Nephron progenitor cell (in vitro differentiated cells): ENCODE measurements around the gene DTNB.

Experiments
- DNase-seq: peaks from one replicate; pipeline ENCODE4 v3.0.0; 2021
- H3K27ac Mint-ChIP-seq: 2 replicates; pipeline ENCODE4 v1.8.0; 2021; ENCODE audit warnings: mild to moderate bottlenecking, moderate library complexity, mixed read lengths
- H3K27me3 Mint-ChIP-seq: 2 replicates; pipeline ENCODE4 v1.8.0; 2021; ENCODE audit warnings: mild to moderate bottlenecking, low read depth, mixed read lengths; ENCODE audit not compliant: poor library complexity
- H3K36me3 Mint-ChIP-seq: 2 replicates; pipeline ENCODE4 v1.8.0; 2021; ENCODE audit warnings: low read depth, mixed read lengths
- H3K4me1 Mint-ChIP-seq: 2 replicates; pipeline ENCODE4 v1.8.0; 2021; ENCODE audit warnings: mixed read lengths
- H3K4me3 Mint-ChIP-seq: 2 replicates; pipeline ENCODE4 v1.8.0; 2021; ENCODE audit warnings: mild to moderate bottlenecking, moderate library complexity, mixed read lengths
- H3K9me3 Mint-ChIP-seq: 2 replicates; pipeline ENCODE4 v1.8.0; 2021; ENCODE audit warnings: mild to moderate bottlenecking, moderate library complexity, mixed read lengths
- TF ChIP-seq, protein P1 (sequence below): fragments of 200-600 bp; sonication (generic); IDR thresholded peaks from 2 replicates; pipeline ENCODE4 v1.5.0; 2021; ENCODE audit warnings: antibody characterized with exemption

DTNB gene

DNA sequence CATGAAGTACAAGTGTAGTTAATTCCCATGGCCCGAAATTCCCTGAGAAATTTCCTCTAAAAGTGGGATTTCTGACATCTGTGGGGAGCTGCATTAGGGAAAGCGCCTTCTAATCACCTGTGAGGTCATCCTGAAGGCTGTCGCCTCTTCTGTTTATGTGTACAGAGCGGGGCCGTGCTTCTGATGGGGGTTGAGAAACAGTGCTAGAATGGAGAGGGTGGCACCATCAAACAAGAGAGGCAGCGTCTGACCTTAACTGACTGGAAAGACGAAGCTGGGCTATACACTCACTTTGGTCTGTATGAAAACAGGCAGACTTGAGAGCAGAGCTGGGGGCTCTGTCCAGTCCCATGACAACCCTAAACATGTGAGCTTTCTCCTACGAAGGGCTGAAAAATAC lies 287.5 kb downstream of the DTNB start:
- peaks cover 7% of the 10 kb centered on the region for H3K27me3 Mint-ChIP-seq
- H3K27ac Mint-ChIP-seq, result peak overlapping the region; percentile 62
- no peak for DNase-seq
- H3K36me3 Mint-ChIP-seq, result peaks cover 48% of the 10 kb centered on the region
- H3K9me3 Mint-ChIP-seq, result no peaks in the 10 kb centered on the region
- TF ChIP-seq, protein P1, sequence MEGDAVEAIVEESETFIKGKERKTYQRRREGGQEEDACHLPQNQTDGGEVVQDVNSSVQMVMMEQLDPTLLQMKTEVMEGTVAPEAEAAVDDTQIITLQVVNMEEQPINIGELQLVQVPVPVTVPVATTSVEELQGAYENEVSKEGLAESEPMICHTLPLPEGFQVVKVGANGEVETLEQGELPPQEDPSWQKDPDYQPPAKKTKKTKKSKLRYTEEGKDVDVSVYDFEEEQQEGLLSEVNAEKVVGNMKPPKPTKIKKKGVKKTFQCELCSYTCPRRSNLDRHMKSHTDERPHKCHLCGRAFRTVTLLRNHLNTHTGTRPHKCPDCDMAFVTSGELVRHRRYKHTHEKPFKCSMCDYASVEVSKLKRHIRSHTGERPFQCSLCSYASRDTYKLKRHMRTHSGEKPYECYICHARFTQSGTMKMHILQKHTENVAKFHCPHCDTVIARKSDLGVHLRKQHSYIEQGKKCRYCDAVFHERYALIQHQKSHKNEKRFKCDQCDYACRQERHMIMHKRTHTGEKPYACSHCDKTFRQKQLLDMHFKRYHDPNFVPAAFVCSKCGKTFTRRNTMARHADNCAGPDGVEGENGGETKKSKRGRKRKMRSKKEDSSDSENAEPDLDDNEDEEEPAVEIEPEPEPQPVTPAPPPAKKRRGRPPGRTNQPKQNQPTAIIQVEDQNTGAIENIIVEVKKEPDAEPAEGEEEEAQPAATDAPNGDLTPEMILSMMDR, result no peak
- H3K4me1 Mint-ChIP-seq, result peaks cover 49% of the 10 kb centered on the region
- H3K4me3 Mint-ChIP-seq, result no peak overlapping the region

DNA sequence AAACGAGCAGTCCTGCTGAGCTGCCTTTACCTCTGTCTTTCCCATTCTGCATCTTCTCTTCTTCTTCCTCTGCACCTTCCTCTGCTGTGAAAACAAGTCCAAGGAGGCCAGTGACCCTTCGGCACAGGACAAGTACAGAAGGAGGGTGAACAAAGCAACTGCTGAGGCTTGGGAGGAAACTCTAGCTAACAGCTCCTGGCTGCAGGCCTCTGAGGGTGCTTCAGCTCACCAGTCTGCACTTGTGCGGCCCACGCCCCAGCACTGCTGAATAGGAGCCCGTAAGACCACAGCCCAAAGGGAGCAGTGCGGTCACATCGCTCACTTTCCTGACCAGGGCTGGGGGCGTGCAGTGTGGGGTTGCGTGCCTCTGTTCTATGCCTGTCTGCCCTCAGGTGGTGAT lies 289.6 kb downstream of the DTNB start:
- Mint-ChIP-seq H3K36me3 (peaks cover 39% of the 10 kb centered on the region), H3K27ac (peak overlapping the region; percentile 80), H3K4me1 (peaks cover 49% of the 10 kb centered on the region), H3K9me3 (peaks cover 7% of the 10 kb centered on the region), H3K4me3 (no peak overlapping the region), H3K27me3 (peaks cover 7% of the 10 kb centered on the region)
- TF ChIP-seq, protein P1, result no peak
- DNase-seq, result no peak

DNA sequence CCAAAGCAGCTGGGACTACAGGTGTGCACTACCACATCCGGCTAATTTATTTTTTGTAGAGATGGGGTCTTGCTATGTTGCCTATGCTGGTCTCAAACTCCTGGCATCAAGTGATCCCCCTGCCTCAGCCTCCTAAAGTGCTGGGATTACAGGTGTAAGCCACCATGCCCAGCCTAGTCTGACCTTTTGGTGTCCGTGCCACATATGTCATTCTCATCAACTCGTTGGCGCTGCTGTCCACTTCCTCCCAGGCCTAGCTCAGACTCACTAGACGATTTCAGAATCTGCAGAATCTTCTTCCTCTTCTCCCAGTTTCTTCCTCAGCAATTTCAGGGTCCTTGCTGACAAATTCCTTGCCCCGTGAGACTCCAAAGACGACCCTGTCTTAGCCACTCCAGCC lies 291.9 kb downstream of the DTNB start:
- Mint-ChIP-seq H3K27me3 (peaks cover 4% of the 10 kb centered on the region), H3K36me3 (peaks cover 33% of the 10 kb centered on the region), H3K27ac (no peak overlapping the region), H3K4me3 (no peak overlapping the region), H3K4me1 (peaks cover 39% of the 10 kb centered on the region), H3K9me3 (peaks cover 17% of the 10 kb centered on the region)
- no peak for DNase-seq
- TF ChIP-seq, protein P1, result no peak

GRCh38 chr2:25380586-25381375 lies 292.6 kb downstream of the DTNB start:
- Mint-ChIP-seq H3K27ac (no peak overlapping the region), H3K27me3 (peaks cover 6% of the 10 kb centered on the region), H3K4me1 (peaks cover 39% of the 10 kb centered on the region), H3K4me3 (no peak overlapping the region), H3K36me3 (peaks cover 31% of the 10 kb centered on the region), H3K9me3 (peaks cover 17% of the 10 kb centered on the region)
- DNase-seq, result no peak
- TF ChIP-seq, protein P1, result no peak

- no peak overlapping the region for H3K27ac Mint-ChIP-seq
- peaks cover 31% of the 10 kb centered on the region for H3K36me3 Mint-ChIP-seq
- no peak overlapping the region for H3K4me3 Mint-ChIP-seq
- peaks cover 17% of the 10 kb centered on the region for H3K9me3 Mint-ChIP-seq
- TF ChIP-seq, protein P1, result no peak
- H3K27me3 Mint-ChIP-seq, result peaks cover 8% of the 10 kb centered on the region
- DNase-seq, result no peak
- peaks cover 46% of the 10 kb centered on the region for H3K4me1 Mint-ChIP-seq
These were observed 293.4 kb downstream of the DTNB start for GRCh38 chr2:25380023-25380422.

DNA sequence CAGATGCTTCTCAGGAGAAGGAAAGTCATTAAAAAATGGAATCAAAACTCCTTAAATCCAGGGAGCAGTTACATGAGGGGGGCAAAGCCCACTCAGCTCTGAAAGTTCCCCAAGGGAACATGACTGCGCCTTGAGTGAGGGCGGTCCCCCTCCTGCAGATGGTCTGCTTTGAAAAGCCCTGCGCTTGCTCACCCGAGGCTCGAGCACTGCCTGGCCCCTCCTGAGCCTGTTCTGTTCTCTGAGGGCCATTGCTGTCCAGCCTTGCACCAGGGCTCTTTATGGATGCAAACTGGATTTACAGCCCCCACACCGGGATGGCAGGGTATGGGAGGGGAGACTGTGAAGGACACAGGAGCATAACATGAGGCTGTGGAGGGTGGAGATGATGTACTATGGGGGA lies 293.8 kb downstream of the DTNB start:
- peaks cover 17% of the 10 kb centered on the region for H3K9me3 Mint-ChIP-seq
- peaks cover 31% of the 10 kb centered on the region for H3K36me3 Mint-ChIP-seq
- TF ChIP-seq, protein P1, result no peak
- H3K4me3 Mint-ChIP-seq, result no peak overlapping the region
- H3K27me3 Mint-ChIP-seq, result peaks cover 8% of the 10 kb centered on the region
- H3K4me1 Mint-ChIP-seq, result peaks cover 47% of the 10 kb centered on the region
- H3K27ac Mint-ChIP-seq, result no peak overlapping the region
- DNase-seq, result no peak
